Hematopoietic multipotent progenitor cell treated with erythropoietin and hydrocortisone succinate and interleukin-3 and kit ligand, for 4 days (in vitro differentiated cells): ENCODE results near the gene ZNF236.
"Not testable (repeated sequence)": the region's sequence is repeated elsewhere in the genome, so short reads cannot be mapped to it uniquely, and the experiment has no call there.

Experiments used
- DNase-seq: peaks from one replicate; pipeline ENCODE4 v3.0.0-alpha.2; 2015

ZNF236 gene

DNA sequence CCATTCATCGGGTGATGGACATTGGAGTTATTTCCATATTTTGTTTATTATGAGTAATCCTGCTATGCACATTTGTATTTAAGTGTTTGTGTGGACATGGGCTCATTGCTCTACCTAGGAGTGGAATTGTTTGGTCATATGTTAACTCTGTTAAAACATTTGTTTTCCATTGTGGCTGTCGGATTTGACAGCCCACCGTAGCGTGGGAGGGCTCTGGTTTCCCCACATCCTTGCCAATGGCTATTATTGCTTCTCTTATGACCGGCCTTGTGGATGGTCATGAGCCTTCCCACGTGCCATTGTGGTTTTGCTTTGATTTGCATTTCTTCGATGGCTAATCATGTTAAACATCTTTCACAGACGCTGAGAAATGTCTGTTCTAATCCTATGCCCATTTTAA, 92.0 kb downstream of the ZNF236 start:
- DNase-seq, result no peak

DNA sequence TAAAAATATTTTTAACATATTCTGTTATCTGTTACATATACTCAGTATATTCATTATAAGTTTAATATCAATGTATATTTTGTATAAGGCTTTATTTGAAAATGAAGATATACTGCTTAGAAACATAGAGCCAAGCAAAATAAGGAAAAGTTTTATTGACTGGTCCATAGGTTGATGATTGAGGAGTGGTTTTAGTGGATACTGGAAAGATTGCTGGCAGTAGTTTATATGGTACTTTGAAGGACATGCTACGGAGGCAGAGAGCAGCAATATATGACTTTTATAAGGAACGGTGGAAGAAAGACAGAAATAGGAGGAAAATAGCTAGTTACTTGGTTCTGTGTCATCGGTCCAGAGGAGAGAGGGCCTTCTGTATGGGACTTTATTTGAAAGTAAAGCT, 92.4 kb downstream of the ZNF236 start:
- DNase-seq, result no peak

- DNase-seq, result no peak
These were observed 93.1 kb downstream of the ZNF236 start for GRCh38 chr18:76915456-76915855.

DNA sequence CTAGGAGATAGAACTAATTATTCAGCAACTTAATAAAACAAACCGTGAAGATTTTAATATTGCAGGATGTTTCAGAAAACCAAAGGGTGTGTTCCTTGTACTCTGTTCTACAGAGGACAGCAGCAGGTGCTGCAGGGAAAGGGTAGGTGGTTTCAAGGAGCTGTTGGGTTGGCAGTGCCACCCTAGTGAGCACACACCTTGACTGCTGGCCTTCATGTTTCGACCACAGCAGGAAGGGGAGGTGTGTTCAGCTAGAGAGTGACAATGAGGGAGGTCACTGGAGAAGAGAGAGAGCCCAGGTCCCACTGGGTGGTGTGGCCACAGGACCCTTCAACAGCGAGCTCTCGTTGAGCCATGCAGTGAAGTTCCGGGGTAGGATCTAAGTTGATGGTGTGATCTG, 98.6 kb downstream of the ZNF236 start:
- DNase-seq, result no peak

DNA sequence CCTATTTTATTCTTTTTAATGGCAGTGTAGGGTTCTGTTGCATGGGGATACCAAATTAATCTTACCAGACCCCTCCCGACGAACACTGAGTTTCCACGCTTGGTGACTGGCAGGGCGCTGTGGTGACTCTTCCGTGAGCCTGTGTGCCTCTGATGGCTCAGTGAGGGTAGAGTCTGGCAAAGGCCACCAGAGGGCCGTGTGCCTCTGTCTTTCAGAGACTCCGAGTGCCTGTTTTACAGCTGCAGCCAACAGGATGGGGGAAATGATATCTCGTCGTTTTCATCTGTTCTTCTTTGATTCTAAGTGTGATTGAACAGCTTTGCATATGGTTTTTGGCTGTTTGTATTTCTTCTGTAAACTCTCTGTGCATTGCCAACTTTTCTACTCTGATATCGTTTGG, 99.8 kb downstream of the ZNF236 start:
- peak; percentile 94 for DNase-seq

DNA sequence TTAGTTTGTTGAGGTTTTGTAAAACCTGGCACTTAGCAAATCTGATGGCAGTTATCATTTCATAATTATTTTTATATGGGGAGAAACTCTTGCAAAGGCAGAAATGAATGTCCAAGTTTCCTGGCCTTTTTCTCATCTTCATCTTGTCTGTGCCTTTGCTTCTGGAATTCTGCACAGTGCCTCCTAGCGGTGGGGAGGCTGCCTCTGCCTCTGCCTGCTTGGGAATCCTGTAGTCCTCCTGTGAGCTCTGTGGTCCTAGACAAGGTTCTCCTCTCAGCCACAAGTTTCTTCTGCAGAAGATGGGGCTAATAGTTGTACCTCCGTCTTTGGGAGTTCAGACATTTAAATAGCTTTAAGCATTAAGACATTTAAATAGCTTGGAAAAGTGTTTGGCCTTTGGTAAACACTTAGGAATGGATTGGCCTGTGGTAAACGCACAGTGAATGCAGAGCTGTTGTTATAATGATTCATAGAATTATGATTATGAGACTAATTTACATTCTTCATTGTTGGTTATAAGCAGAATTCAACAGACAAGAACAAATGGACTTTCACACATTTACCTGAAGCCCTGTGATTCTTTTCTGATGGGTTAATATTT, 101.2 kb downstream of the ZNF236 start:
- DNase-seq, result peak; percentile 5

DNA sequence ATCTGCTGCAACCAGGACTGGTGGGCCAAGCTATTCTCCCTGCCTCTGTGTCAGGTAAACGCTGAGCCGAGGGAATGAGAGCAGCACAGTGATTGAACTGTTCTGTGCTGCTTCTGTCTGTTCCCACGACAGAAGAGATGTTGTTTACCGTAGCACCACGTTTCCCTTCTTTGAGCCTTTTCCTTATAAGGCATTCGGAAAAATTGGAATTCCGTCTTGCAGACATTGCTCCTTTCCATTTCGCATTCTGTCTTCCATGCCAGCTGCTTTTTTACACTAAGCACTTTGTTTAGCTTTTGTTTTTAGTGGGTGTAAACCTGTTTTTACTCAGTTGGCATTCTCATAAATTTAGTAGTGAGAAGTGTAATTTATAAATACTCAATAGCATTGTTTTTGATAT, 103.1 kb downstream of the ZNF236 start:
- no peak for DNase-seq

- no peak for DNase-seq
These were observed 104.9 kb downstream of the ZNF236 start for GRCh38 chr18:76927223-76927725.

- DNase-seq, result no peak
These were observed 106.0 kb downstream of the ZNF236 start for GRCh38 chr18:76928179-76928868.

GRCh38 chr18:76931171-76931570, 108.8 kb downstream of the ZNF236 start:
- no peak for DNase-seq

GRCh38 chr18:76932026-76932819, 109.9 kb downstream of the ZNF236 start:
- no peak for DNase-seq

DNA sequence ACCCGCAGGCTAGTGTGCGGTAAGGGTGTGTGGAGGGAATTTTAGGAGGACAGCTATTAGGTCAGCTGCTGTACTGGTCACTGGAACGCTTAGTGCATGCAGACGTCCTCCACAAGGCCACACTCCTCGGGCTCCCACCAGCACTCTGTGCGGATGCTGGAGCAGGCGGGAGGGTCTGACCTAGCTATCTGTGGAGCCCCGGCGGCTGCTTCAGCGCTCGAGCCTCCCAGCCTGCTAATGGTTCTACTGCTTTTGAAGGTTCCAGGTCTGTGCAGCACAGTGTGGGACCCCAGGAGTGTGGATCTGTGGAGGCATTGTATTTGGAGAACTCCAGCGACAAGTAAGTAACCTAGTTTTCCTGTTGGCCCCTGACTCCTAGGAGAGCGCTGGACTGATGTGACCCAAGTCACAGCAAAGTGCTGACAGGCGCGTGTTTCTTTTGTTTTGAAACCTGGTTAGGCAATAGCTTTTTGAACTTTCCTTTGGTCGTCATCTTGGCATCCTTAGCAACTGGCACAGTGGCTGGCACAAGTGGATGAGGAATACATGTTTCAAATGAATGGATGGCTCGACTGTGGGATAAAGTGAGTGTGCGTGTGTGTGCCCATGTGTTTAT, 113.5 kb downstream of the ZNF236 start:
- DNase-seq, result no peak

DNA sequence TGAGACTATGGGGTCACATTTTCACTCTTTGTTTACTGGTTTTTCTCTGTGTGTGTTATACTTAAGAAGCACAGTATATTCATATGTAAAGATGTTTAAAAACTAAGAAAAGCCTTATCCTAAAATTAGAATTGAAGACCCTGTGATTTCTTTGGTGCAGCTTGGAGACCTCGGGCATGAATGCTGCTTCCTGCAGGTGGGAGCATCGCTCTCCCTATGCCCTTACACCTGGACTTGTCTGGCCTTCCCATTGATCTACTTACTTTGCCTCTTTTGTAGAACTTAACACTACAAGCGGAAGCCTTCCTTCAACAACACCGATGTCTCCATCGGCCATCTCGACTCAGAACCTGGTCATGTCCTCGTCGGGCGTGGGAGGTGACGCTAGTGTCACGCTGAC, 114.5 kb downstream of the ZNF236 start:
- no peak for DNase-seq

DNA sequence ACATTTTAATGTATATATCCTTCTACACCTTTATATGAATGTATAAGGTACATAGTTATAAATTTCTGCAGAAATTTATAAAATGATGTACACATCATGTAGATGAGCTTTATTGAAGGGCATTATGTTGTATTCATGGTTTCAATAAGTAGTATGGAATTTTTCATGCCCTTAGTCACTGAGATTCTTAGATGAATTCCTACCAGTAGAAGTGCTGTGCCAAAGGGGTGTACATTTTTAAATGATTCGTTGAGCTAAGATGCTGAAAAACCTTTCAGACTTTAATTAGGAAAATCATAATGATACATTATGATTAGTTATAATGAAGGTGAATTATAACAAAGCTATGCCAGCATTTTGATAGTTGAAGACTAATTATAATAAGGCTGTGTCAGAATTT, 115.2 kb downstream of the ZNF236 start:
- no peak for DNase-seq

GRCh38 chr18:76938619-76939018, 116.3 kb downstream of the ZNF236 start:
- no peak for DNase-seq

- DNase-seq, result no peak
These were observed 118.9 kb downstream of the ZNF236 start for GRCh38 chr18:76941284-76941683.

- no peak for DNase-seq
These were observed 121.4 kb downstream of the ZNF236 start for GRCh38 chr18:76943542-76944339.

- DNase-seq, result not testable (repeated sequence)
These were observed 122.0 kb downstream of the ZNF236 start for GRCh38 chr18:76944346-76944745.

DNA sequence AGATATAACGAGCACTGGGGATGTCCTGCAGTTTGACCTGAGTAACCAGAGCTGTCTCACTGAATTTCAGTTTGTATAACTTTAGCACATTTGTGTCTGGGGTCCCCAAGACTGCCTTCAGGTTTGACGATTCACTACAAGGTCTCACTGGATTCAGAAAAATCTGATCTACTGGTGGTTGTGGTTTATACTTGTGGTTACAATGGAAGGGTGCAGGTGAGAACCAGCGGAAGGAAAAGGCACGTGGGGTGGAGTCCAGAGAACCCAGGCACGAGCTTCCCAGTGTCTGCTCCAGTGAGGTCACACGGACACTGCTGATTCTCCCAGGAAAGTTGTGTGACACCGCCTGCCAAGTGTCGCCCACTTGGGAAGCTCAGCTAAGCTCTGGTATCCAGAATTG, 126.0 kb downstream of the ZNF236 start:
- DNase-seq, result no peak

DNA sequence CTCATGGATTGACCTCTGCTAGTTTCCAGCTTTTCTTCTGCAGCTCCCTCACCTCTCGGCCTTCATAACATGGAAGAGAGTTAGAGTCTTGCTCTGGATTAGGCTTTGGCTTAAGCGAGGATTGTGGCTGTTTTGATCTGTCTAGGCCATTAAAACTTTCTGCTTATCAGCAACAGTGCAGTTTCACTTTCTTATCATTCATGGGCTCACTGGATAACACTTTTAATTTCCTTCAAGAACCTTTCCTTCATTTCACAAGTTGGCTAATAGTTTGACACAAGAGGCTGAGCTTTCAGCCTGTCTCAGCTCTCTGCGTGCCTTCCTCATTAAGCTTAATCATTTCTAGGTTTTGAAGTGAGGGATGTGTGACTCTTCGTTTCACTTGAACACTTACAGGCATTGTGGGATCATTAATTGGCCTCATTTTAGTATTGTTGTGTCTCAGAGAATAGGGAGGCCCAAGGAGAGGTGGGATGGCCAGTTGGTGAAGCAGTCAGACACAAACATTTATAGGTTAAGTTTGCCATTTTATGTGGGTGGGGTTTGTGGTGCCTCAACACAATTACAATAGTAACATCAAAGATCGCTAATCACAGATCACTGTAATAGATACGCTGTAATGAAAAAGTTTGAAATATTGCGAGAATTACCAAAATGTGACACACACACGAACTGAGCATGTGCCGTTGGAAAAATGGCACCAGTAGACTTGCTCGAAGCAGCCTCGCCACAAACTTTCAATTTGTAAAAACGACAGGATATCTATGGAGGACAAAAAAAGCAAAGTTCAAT, 129.3 kb downstream of the ZNF236 start:
- DNase-seq, result peak; percentile 67

GRCh38 chr18:76952747-76953146, 130.4 kb downstream of the ZNF236 start:
- DNase-seq, result no peak

DNA sequence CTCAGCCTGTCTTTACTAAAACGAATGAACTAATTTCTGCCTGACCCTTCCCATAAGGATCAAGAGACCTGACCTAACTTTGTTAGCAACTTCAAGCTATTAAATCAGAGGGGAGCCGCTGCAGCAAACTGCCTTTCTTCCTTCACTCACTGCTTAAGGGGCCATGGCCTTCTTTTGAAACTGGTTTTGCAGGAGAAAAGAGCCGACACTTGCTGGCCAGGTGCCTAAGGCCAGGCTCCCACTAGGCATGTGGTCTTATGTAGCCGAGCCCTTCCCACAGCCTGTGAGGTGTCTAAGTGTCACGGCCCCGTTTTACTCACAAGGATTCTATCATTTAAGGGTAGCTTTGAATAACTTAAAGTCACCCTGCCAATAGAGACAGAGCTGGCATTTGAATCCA, 130.8 kb downstream of the ZNF236 start:
- no peak for DNase-seq
